ENCODE data around the gene SH2D5.

The SH2D5 gene

GRCh38 chr1:20670936-20671335 lies 61.6 kb downstream of the SH2D5 start:
- H3K27me3 ChIP-seq (ENCODE audit: insufficient read depth, poor library complexity, severe bottlenecking) = no peaks in the 10 kb centered on the region
- no peak overlapping the region for H3K4me3 ChIP-seq (replicated peaks; ENCODE audit: insufficient read depth, low read length)
- DNase-seq (ENCODE audit: low read depth in 1 of 2, low spot score in 1 of 2) = no peak
- no peak overlapping the region for H3K27ac ChIP-seq (replicated peaks)
- TF ChIP-seq GABPA (IDR thresholded peaks at IDR 0.05; ENCODE audit: low read depth) (no peak), SPI1 (IDR thresholded peaks at IDR 0.05; ENCODE audit: borderline replicate concordance, low read depth) (no peak), POLR2AphosphoS5 (IDR thresholded peaks at IDR 0.05; ENCODE audit: low read depth) (no peak), CTCF (IDR thresholded peaks at IDR 0.05; ENCODE audit: insufficient read depth, low read length) (no peak), REST (IDR thresholded peaks at IDR 0.05; ENCODE audit: insufficient replicate concordance, low read depth) (no peak)
